GM19324 (cell line): ENCODE data around the gene FRS2.

Source experiments
- ATAC-seq: cut with Tn5 transposase; IDR thresholded peaks from one replicate; pipeline ENCODE4 v1.9.1; 2021; ENCODE audit warnings: mild to moderate bottlenecking, moderate library complexity; ENCODE audit not compliant: unreplicated experiment, low FRiP score

Gene FRS2

GRCh38 chr12:69620077-69620476 is 149.9 kb downstream of the FRS2 start:
- no peak for ATAC-seq

DNA sequence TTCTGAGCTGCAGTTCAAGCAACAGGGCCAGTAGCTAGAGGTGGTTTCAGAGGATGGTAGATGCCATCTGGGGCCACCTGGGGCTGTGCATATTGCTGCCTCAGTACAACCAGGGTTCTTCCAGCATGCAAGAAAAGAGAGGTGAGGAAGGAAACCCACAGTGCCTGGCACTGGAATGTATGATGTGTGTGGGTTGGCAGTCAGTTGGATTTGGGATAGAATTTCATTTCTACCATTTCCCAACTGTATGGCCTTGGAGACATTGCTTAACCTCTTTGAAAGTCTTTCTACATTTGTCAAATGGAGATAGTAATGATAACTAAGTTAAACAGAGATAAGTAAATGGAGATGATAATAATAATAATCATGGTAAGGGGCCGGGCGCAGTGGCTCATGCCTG is 150.7 kb downstream of the FRS2 start:
- no peak for ATAC-seq

- ATAC-seq: no peak
Observed at GRCh38 chr12:69621551-69621950, 151.4 kb downstream of the FRS2 start.

- ATAC-seq: no peak
Observed at GRCh38 chr12:69623970-69624369, 153.8 kb downstream of the FRS2 start.

DNA sequence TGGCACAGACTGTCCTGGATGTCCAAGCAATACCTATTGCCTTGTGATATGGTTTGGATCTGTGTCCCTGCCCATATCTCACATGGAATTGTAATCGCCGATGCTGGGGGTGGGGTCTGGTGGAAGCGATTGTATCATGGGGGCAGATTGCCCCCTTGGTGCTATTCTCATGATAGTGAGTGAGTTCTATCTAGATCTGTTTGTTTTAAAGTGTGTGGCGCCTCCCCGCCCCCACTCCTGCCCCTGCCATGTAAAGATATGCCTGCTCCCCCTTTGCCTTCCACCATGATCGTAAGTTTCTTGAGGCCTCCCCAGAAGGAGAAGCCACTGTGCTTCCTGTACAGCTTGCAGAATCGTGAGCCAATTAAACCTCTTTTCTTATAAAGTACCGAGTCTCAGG is 157.3 kb downstream of the FRS2 start:
- ATAC-seq: no peak
